Neural cell (in vitro differentiated cells): ENCODE results near the gene SDSL. TPM values are rescaled to one million over a fixed set of nuclear protein-coding genes. Genes with fewer than 3 reads are reported as not detected.

Experiments
- H2AFZ ChIP-seq: fragments of 200-600, 300-800 bp; sonication (generic), shearing (Covaris generic); 2 replicates; pipeline ENCODE4 v1.6.0; 2014; ENCODE audit warnings: low read depth, mild to moderate bottlenecking, antibody characterized with exemption, low read length, moderate library complexity
- H3F3A ChIP-seq: fragments of 200-600 bp; shearing (Covaris generic); 2 replicates; pipeline ENCODE4 v1.6.1; 2016; ENCODE audit warnings: mild to moderate bottlenecking, moderate library complexity, mixed read lengths, antibody characterized with exemption, low read length; ENCODE audit not compliant: insufficient read depth, poor library complexity, severe bottlenecking
- H3K27ac ChIP-seq: fragments of 200-600, 300-800 bp; sonication (generic), shearing (Covaris generic); 2 replicates; pipeline ENCODE4 v1.5.1; 2014; ENCODE audit warnings: mild to moderate bottlenecking, low read length, moderate library complexity
- H3K27me3 ChIP-seq: fragments of 300-800, 200-600 bp; sonication (generic), shearing (Covaris generic); 2 replicates; pipeline ENCODE4 v1.6.0; 2014; ENCODE audit warnings: mild to moderate bottlenecking, low read depth, low read length, moderate library complexity; ENCODE audit not compliant: insufficient read depth
- H3K36me3 ChIP-seq: fragments of 300-800, 200-600 bp; sonication (generic), shearing (Covaris generic); 2 replicates; pipeline ENCODE4 v1.5.1; 2014; ENCODE audit warnings: mild to moderate bottlenecking, antibody characterized with exemption, low read length, moderate library complexity; ENCODE audit not compliant: insufficient read depth
- H3K4me2 ChIP-seq: fragments of 300-800, 200-600 bp; sonication (generic), shearing (Covaris generic); 2 replicates; pipeline ENCODE4 v1.6.0; 2014; ENCODE audit warnings: mild to moderate bottlenecking, low read length
- H3K4me3 ChIP-seq: fragments of 300-800, 200-600 bp; sonication (generic), shearing (Covaris generic); 2 replicates; pipeline ENCODE4 v1.5.1; 2014; ENCODE audit warnings: mild to moderate bottlenecking, low read length, moderate library complexity
- H3K79me2 ChIP-seq: fragments of 200-600 bp; shearing (Covaris generic); replicated peaks from 2 replicates; pipeline ENCODE4 v1.6.0; 2014; ENCODE audit warnings: mild to moderate bottlenecking, low read length, moderate library complexity; ENCODE audit not compliant: insufficient read depth
- H3K9ac ChIP-seq: fragments of 300-800, 200-600 bp; sonication (generic), shearing (Covaris generic); 2 replicates; pipeline ENCODE4 v1.6.1; 2016; ENCODE audit warnings: mild to moderate bottlenecking, low read length, mixed read lengths
- H3K9me2 ChIP-seq: fragments of 200-600 bp; shearing (Covaris generic); 2 replicates; pipeline ENCODE4 v1.6.1; 2016; ENCODE audit warnings: mild to moderate bottlenecking, low read length, mixed read lengths; ENCODE audit not compliant: insufficient read depth
- H3K9me3 ChIP-seq: fragments of 200-600, 300-800 bp; sonication (generic), shearing (Covaris generic); 2 replicates; pipeline ENCODE4 v1.6.1; 2016; ENCODE audit warnings: mild to moderate bottlenecking, mixed run types, low read length, moderate library complexity, mixed read lengths
- H4K20me1 ChIP-seq: fragments of 200-600 bp; shearing (Covaris generic); 2 replicates; pipeline ENCODE4 v1.6.1; 2016; ENCODE audit warnings: mild to moderate bottlenecking, mixed run types; ENCODE audit not compliant: insufficient read depth
- EP300 ChIP-seq: fragments of 450-650 bp; conservative IDR thresholded peaks from 2 replicates; pipeline ENCODE4 v1.6.1; 2014; ENCODE audit warnings: antibody characterized with exemption, mild to moderate bottlenecking, moderate library complexity; ENCODE audit not compliant: poor library complexity, severe bottlenecking
- EZH2 ChIP-seq: fragments of 200-600, 300-800 bp; shearing (Covaris generic), sonication (generic); IDR thresholded peaks from 2 replicates; pipeline ENCODE4 v1.6.1; 2014; ENCODE audit warnings: antibody characterized with exemption, low read length, borderline replicate concordance, mild to moderate bottlenecking; ENCODE audit not compliant: insufficient read depth, poor library complexity, severe bottlenecking
- MXI1 ChIP-seq: fragments of 450-650 bp; conservative IDR thresholded peaks from 2 replicates; pipeline ENCODE4 v1.6.1; 2014; ENCODE audit warnings: antibody characterized with exemption, mild to moderate bottlenecking; ENCODE audit not compliant: poor library complexity, severe bottlenecking
- POLR2AphosphoS5 ChIP-seq: IDR thresholded peaks from 2 replicates; pipeline ENCODE4 v1.6.1; 2012
- RAD21 ChIP-seq: fragments of 450-650 bp; conservative IDR thresholded peaks from 2 replicates; pipeline ENCODE4 v1.6.1; 2014; ENCODE audit warnings: antibody characterized with exemption, mild to moderate bottlenecking, moderate library complexity
- SMC3 ChIP-seq: fragments of 450-650 bp; conservative IDR thresholded peaks from 2 replicates; pipeline ENCODE4 v1.6.1; 2014; ENCODE audit warnings: antibody characterized with exemption, mild to moderate bottlenecking, moderate library complexity; ENCODE audit not compliant: poor library complexity
- TAF1 ChIP-seq: IDR thresholded peaks from 2 replicates; pipeline ENCODE4 v1.6.1; 2012; ENCODE audit warnings: low read depth
- polyA plus RNA-seq: library from polyadenylated mRNA; depleted of rRNA; stranded (reverse); fragments of >200 nt; gene quantifications from 2 replicates; pipeline ENCODE4 v1.2.3, GENCODE V29; 2014
- TF ChIP-seq, protein P1 (sequence below): IDR thresholded peaks from 2 replicates; pipeline ENCODE4 v1.6.1; 2012; ENCODE audit warnings: borderline replicate concordance
- TF ChIP-seq, protein P2 (sequence below): fragments of 450-650 bp; IDR thresholded peaks from 2 replicates; pipeline ENCODE4 v1.5.1; 2014; ENCODE audit warnings: antibody characterized with exemption, mild to moderate bottlenecking, moderate library complexity; ENCODE audit not compliant: poor library complexity, severe bottlenecking

The SDSL gene
- polyA plus RNA-seq, 1 donor from 2014 or later, result 2.7 TPM

DNA sequence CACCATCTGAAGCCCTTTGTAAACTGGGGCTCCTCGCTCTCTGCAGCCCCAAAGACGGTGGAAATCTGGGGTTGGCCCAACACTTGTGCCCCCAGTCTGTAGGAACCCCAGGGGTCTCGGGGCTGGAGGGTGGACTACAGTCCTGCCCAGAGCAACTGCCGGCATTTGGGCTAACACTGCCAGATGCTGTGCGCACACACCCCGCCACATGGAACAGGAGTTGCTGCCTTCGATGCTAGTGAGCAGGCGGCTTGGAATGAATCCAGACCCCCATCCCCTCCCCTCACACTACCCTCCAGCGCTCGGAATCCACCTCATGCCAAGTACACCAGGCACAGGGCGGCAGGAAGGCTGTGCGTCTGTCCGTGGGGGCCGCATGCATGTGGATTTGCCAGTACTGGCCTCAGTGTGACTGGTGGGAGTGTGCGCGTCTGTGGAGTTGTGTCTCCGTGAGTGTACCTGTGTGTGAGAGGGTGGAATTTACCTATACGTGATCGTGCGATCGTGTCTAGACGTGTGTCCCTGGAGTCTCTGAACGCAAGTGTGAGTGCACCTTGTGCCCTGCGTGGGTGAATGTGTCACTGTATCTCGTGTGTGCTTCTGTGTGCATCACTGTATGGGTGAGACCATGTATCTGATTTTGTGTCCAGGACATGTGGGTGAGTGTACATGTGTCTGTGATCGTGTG, 44.4 kb downstream of the SDSL start:
- H2AFZ ChIP-seq, result no peak overlapping the region
- H3K4me3 ChIP-seq, result no peak overlapping the region

GRCh38 chr12:113467142-113467501, 44.9 kb downstream of the SDSL start:
- Histone ChIP-seq H2AFZ (no peak overlapping the region), H3K4me2 (no peak overlapping the region), H4K20me1 (no peaks in the 10 kb centered on the region), H3K9me3 (peaks cover 26% of the 10 kb centered on the region), H3K4me3 (peak overlapping the region; percentile 68), H3K36me3 (no peaks in the 10 kb centered on the region), H3K27me3 (peaks cover 86% of the 10 kb centered on the region), H3K9me2 (no peaks in the 10 kb centered on the region), H3K27ac (no peak overlapping the region), H3F3A (no peaks in the 10 kb centered on the region), H3K9ac (no peak overlapping the region), H3K79me2 (no peaks in the 10 kb centered on the region)
- TF ChIP-seq SMC3, result no peak
- no peak for TF ChIP-seq MXI1
- no peak for TF ChIP-seq RAD21
- no peak for TF ChIP-seq EP300
- TF ChIP-seq POLR2AphosphoS5, result no peak
- TF ChIP-seq, protein P1, sequence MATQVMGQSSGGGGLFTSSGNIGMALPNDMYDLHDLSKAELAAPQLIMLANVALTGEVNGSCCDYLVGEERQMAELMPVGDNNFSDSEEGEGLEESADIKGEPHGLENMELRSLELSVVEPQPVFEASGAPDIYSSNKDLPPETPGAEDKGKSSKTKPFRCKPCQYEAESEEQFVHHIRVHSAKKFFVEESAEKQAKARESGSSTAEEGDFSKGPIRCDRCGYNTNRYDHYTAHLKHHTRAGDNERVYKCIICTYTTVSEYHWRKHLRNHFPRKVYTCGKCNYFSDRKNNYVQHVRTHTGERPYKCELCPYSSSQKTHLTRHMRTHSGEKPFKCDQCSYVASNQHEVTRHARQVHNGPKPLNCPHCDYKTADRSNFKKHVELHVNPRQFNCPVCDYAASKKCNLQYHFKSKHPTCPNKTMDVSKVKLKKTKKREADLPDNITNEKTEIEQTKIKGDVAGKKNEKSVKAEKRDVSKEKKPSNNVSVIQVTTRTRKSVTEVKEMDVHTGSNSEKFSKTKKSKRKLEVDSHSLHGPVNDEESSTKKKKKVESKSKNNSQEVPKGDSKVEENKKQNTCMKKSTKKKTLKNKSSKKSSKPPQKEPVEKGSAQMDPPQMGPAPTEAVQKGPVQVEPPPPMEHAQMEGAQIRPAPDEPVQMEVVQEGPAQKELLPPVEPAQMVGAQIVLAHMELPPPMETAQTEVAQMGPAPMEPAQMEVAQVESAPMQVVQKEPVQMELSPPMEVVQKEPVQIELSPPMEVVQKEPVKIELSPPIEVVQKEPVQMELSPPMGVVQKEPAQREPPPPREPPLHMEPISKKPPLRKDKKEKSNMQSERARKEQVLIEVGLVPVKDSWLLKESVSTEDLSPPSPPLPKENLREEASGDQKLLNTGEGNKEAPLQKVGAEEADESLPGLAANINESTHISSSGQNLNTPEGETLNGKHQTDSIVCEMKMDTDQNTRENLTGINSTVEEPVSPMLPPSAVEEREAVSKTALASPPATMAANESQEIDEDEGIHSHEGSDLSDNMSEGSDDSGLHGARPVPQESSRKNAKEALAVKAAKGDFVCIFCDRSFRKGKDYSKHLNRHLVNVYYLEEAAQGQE, result no peak
- no peak for TF ChIP-seq EZH2

More for the DNA sequence above, 44.4 kb downstream of the SDSL start:
- H3K4me2 ChIP-seq, result no peak overlapping the region
- no peak overlapping the region for H3K9ac ChIP-seq
- H3K9me3 ChIP-seq, result peaks cover 26% of the 10 kb centered on the region
- H3K27me3 ChIP-seq, result peaks cover 81% of the 10 kb centered on the region
- no peaks in the 10 kb centered on the region for H3F3A ChIP-seq
- H3K27ac ChIP-seq, result no peak overlapping the region
- H3K36me3 ChIP-seq, result no peaks in the 10 kb centered on the region
- no peaks in the 10 kb centered on the region for H3K79me2 ChIP-seq
- TF ChIP-seq, protein P1, result no peak
- TF ChIP-seq SMC3 (no peak), MXI1 (no peak), EP300 (no peak), TAF1 (no peak), RAD21 (no peak), POLR2AphosphoS5 (no peak), EZH2 (no peak)
- TF ChIP-seq, protein P2, sequence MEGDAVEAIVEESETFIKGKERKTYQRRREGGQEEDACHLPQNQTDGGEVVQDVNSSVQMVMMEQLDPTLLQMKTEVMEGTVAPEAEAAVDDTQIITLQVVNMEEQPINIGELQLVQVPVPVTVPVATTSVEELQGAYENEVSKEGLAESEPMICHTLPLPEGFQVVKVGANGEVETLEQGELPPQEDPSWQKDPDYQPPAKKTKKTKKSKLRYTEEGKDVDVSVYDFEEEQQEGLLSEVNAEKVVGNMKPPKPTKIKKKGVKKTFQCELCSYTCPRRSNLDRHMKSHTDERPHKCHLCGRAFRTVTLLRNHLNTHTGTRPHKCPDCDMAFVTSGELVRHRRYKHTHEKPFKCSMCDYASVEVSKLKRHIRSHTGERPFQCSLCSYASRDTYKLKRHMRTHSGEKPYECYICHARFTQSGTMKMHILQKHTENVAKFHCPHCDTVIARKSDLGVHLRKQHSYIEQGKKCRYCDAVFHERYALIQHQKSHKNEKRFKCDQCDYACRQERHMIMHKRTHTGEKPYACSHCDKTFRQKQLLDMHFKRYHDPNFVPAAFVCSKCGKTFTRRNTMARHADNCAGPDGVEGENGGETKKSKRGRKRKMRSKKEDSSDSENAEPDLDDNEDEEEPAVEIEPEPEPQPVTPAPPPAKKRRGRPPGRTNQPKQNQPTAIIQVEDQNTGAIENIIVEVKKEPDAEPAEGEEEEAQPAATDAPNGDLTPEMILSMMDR, result no peak
- H3K9me2 ChIP-seq, result no peaks in the 10 kb centered on the region
- H4K20me1 ChIP-seq, result no peaks in the 10 kb centered on the region
